ENCODE results near the gene RAP2C.

DNA sequence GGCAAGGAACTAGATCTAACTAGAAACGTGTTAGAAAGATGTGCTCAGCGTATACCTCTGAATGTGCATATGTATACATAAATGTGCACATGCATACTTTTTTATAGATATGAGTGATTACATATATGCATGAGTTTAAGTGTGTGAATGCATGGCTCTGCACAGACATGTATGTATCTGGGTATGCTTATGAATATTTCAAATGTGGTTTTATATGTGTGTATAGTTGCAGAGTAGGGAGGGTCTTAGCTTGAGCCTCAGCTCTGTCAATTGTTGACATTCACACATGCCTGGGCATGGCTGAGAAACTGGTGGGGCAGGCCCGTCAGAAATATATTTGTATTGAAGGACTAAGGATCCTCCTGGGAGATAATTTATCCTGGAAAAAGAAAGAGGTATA is 31.1 kb downstream of the RAP2C start:
- TF ChIP-seq, protein P1, sequence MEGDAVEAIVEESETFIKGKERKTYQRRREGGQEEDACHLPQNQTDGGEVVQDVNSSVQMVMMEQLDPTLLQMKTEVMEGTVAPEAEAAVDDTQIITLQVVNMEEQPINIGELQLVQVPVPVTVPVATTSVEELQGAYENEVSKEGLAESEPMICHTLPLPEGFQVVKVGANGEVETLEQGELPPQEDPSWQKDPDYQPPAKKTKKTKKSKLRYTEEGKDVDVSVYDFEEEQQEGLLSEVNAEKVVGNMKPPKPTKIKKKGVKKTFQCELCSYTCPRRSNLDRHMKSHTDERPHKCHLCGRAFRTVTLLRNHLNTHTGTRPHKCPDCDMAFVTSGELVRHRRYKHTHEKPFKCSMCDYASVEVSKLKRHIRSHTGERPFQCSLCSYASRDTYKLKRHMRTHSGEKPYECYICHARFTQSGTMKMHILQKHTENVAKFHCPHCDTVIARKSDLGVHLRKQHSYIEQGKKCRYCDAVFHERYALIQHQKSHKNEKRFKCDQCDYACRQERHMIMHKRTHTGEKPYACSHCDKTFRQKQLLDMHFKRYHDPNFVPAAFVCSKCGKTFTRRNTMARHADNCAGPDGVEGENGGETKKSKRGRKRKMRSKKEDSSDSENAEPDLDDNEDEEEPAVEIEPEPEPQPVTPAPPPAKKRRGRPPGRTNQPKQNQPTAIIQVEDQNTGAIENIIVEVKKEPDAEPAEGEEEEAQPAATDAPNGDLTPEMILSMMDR (conservative IDR thresholded peaks at IDR 0.05; ENCODE audit: low read depth, low read length), result no peak
- TF ChIP-seq EZH2 (IDR thresholded peaks at IDR 0.05; ENCODE audit: low read length, unreplicated experiment) (no peak), EZH2phosphoT487 (IDR thresholded peaks at IDR 0.05; ENCODE audit: borderline replicate concordance, low read length) (no peak)

Measured in PC-3 (cell line).